ENCODE data around the gene ITLN1.

ITLN1 gene

GRCh38 chr1:160853754-160854153 is 31.2 kb downstream of the ITLN1 start:
- no peak overlapping the region for H3K4me3 ChIP-seq (ENCODE audit: low read depth, low read length)
- POLR2A ChIA-PET = no interaction called here
- no peak for DNase-seq (ENCODE audit: low read depth, low spot score)
- TF ChIP-seq, protein P1, sequence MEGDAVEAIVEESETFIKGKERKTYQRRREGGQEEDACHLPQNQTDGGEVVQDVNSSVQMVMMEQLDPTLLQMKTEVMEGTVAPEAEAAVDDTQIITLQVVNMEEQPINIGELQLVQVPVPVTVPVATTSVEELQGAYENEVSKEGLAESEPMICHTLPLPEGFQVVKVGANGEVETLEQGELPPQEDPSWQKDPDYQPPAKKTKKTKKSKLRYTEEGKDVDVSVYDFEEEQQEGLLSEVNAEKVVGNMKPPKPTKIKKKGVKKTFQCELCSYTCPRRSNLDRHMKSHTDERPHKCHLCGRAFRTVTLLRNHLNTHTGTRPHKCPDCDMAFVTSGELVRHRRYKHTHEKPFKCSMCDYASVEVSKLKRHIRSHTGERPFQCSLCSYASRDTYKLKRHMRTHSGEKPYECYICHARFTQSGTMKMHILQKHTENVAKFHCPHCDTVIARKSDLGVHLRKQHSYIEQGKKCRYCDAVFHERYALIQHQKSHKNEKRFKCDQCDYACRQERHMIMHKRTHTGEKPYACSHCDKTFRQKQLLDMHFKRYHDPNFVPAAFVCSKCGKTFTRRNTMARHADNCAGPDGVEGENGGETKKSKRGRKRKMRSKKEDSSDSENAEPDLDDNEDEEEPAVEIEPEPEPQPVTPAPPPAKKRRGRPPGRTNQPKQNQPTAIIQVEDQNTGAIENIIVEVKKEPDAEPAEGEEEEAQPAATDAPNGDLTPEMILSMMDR (IDR thresholded peaks at IDR 0.05; ENCODE audit: insufficient read depth, low read length, missing control alignments) = no peak
- CTCF ChIA-PET = no interaction called here

DNA sequence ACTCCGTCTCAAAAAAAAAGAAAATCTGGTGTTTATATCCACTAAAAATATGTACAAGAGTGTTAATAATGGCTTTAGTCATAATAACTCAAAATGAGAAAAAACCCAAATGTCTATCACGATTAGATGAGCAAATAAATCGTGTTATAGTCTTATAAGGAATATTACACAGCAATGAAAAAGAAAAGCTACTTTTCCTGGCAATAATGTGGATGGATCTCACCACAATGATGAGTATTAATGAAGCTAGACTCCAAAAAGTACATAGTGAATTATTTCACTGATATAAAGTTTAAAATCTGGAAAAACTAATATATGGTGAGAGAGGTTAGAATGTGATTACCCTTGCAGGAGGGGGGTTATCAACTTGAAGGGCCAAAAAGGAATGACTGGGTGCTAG is 32.0 kb downstream of the ITLN1 start:
- H3K4me3 ChIP-seq (ENCODE audit: low read depth, low read length) = no peak overlapping the region
- ChIA-PET POLR2A (no interaction called here), CTCF (no interaction called here)
- no peak for DNase-seq (ENCODE audit: low read depth, low spot score)
- TF ChIP-seq, protein P1 (IDR thresholded peaks at IDR 0.05; ENCODE audit: insufficient read depth, low read length, missing control alignments) = no peak

GRCh38 chr1:160850993-160851392 is 34.0 kb downstream of the ITLN1 start:
- ChIA-PET CTCF (interaction anchor here (1.9 kb wide), 1 partner anchor 16 kb away, joined by 11 read pairs; no protein-coding TSS in a partner anchor), POLR2A (no interaction called here)
- TF ChIP-seq, protein P1 (IDR thresholded peaks at IDR 0.05; ENCODE audit: insufficient read depth, low read length, missing control alignments) = no peak
- H3K4me3 ChIP-seq (ENCODE audit: low read depth, low read length) = no peak overlapping the region
- DNase-seq (ENCODE audit: low read depth, low spot score) = no peak

DNA sequence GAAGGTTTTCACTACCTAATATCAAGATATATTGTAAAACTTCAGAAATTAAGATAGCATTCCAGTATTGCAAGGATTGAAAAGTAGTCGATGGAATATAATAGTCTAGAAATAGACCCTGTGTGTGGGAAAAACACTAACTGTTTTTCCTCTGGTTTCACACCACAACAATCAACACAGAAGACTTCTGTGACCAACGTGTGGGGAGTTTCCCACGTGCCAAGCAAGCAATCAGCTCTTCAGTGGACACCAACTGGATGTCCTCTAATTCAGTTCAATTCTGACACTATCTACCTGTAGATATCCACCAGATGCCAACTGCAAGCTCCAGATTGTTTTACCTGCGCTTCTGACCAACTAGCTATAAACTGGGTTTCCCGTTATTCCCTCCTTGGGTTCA is 34.4 kb downstream of the ITLN1 start:
- H3K4me3 ChIP-seq (ENCODE audit: low read depth, low read length) = no peak overlapping the region
- TF ChIP-seq, protein P1 (IDR thresholded peaks at IDR 0.05; ENCODE audit: insufficient read depth, low read length, missing control alignments) = no peak
- POLR2A ChIA-PET = no interaction called here
- no peak for DNase-seq (ENCODE audit: low read depth, low spot score)
- CTCF ChIA-PET = interaction anchor here (1.9 kb wide), 1 partner anchor 16 kb away, joined by 11 read pairs; no protein-coding TSS in a partner anchor

DNA sequence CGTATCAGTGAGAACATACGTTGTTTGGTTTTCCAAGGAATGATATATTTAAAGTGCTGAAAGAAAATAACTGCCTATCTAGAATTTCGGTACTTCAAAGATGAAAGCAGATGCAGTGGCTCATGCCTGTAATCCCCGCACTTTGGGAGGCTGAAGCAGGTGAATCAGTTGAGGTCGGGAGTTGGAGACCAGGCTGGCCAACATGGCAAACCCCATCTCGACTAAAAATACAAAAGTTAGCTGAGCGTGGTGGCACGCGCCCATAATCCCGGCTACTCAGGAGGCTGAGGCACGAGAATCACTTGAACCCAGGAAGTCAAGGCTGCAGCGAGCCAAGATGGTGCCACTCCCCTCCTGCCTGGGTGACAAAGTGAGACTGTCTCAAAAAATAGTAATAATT is 38.7 kb downstream of the ITLN1 start:
- ChIA-PET POLR2A (no interaction called here), CTCF (interaction anchor here (0.6 to 1.6 kb wide), 2 partner anchors 12 to 119 kb away, joined by 3 to 4 read pairs; no protein-coding TSS in a partner anchor)
- no peak for DNase-seq (ENCODE audit: low read depth, low spot score)
- H3K4me3 ChIP-seq (ENCODE audit: low read depth, low read length) = no peak overlapping the region
- TF ChIP-seq, protein P1 (IDR thresholded peaks at IDR 0.05; ENCODE audit: insufficient read depth, low read length, missing control alignments) = no peak

GRCh38 chr1:160844447-160845232 is 40.3 kb downstream of the ITLN1 start:
- DNase-seq (ENCODE audit: low read depth, low spot score) = no peak
- CTCF ChIA-PET = no interaction called here
- POLR2A ChIA-PET = no interaction called here
- no peak overlapping the region for H3K4me3 ChIP-seq (ENCODE audit: low read depth, low read length)
- TF ChIP-seq, protein P1 (IDR thresholded peaks at IDR 0.05; ENCODE audit: insufficient read depth, low read length, missing control alignments) = no peak
